Stimulated activated CD4-positive, alpha-beta T cell treated with anti-CD3 and anti-CD28 coated beads, TNF-alpha, amount 100 ng/mL, for 1 hour (primary cell): Measurements from ENCODE around the gene SNRNP27.
"Not testable (repeated sequence)": the region's sequence is repeated elsewhere in the genome, so short reads cannot be mapped to it uniquely, and the experiment has no call there.

Source experiments
- DNase-seq, 3 donors: peaks; one replicate each; pipeline ENCODE4 v3.0.0-alpha.2; 2020; ENCODE audit warnings: low read depth in 3 of 3, low spot score in 1 of 3

Gene SNRNP27, protein sequence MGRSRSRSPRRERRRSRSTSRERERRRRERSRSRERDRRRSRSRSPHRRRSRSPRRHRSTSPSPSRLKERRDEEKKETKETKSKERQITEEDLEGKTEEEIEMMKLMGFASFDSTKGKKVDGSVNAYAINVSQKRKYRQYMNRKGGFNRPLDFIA

DNA sequence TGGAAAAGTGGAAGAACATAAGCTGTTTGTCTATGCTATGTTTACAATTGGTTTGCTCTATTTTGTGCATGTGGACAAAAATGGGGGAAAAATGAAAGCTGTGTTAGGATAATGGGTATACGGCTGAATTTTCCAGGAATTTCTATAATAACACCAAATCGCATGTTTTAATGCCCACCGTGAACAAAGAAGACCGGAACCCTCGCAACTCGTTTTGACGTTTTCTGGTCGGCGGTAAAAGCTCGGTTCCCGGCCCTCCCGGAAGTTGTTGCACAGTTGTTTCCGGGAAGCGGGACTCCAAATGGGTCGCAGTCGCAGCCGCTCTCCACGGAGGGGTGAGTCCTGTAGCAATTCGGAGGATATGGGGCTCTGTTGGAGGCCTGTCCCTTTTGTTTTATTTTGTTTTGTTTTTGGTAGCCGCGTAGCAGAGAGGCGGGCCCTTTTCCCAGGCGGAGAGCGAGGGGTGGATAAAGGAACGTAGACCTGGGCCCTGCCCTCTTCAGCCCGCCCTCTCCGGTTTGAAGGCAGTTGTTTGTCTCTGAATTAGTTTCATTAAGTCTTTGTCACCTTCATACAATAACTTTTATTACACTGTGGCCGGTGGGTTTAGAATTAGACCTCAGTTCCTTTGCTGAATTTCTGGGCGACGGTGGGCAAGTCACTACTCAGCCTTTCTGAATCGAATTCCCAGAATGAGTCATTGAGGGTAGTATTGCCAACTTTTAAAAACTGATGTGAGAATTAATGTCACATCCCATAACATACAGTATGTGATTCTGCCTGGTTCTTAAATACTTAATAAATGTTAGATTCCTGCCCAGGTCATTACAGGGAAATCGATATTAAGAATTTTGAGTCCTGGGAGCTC lies at the start of gene SNRNP27:
Gene SNRNP27 (plus strand): TSS at position 273 of the 868 bp plus-strand sequence. CDS start 29 bp downstream, at position 302.
- DNase-seq, result peak; percentile 38 to 70 (median 62)

DNA sequence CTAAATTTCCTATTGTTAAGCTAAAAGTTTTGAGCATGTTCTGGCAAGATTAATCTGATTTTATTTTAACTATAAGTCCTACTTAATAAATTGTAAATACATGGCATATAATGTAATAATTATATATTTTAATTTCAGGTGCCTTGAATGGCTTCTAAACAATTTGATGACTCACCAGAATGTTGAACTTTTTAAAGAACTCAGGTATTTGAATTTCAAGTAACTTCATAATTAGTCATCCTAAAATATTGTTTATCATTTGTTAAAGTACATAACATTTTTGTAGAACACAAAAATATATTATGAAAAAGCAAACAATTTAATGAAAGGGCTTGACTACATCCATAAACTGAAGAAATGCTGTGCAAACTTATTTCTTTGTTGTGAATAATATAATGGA lies 49.8 kb upstream of the SNRNP27 start:
- DNase-seq, result no peak

DNA sequence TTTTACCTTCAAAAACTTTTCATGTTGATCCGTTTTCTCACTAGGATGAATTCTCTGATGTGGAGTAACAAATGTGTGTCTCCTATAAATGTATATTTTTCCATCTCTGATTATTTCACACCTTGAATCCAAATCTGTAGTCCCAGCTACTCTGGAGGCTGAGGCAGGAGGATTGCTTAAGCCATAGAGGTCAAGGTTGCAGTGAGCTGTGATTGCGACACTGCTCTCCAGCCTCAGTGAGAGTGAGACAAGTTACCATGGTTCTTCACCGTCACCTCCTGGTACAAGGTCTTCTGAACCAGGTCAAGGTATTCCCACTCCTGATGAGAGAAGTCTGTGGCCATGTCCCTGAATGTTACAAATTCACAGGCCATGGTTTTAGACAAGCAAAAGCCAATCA lies 49.2 kb upstream of the SNRNP27 start:
- no peak for DNase-seq

DNA sequence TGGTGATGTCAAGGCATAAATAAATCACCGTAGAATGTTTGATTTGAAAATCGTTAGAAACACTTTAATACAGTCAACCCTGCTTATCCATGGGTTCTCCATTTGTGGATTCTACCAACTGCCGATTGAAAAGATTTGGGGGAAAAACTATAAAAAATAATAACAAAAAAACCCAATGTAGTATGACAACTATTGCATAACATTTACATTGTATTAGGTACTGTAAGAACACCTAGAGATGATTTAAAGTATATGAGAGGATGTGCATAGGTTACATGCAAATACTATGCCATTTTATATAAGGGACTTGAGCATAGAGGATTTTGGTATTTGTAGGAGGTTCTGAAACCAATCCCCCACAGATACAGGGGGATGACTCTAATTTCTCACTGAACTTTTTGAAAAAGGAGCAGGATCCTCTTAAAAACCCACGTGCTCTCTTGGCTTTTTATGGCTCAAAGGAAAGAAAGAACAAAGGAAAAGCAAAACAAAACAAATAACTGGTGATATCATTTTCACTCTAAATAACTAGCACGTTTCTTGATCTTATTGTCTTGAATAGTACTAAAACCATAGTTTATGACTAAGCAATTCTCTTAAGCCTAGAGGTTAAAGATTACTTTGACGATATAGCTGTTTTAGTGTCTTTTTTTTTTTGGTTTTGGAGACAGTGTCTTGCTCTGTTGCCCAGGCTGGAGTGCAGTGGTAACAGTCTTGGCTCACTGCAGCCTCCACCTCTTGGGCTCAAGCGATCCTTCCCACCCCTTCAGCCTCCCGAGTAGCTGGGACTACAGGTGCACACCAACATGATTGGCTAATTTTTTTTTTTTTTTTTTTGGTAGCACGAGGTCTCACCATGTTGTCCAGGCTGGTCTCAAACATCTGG lies 47.3 kb upstream of the SNRNP27 start:
- no peak for DNase-seq

DNA sequence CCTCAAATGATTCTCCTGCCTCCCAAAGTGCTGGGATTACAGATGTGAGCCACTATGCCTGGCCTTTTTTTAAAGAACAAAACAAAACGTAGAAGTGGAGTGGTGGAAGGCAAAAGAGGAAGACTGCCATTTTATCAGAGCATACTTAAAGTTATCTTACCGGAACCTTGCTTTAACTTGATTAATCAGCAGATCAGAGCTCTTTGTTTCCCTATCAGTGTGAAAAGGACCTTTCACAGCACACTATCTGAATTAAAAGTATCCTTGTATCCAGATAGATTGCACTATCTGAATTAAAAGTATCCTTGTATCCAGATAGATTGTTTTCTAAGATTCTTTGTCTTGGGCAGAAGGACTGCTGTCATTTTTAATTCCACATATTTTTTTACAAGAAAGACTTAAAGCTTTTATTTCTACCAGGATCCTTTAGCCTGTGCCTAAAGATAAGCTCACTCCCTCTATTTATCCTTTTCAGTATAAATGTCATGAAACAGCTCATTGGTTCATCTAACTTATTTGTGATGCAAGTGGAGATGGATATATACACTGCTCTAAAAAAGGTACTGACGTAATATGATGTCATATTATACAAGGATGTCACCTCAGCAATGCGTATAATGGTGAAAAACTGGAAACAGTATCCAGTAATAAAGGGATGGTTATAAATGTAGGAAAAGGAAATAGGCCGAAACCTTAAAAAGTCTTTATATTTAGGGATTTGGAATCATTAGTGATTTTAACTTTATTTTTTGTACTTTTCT lies 46.5 kb upstream of the SNRNP27 start:
- no peak for DNase-seq

DNA sequence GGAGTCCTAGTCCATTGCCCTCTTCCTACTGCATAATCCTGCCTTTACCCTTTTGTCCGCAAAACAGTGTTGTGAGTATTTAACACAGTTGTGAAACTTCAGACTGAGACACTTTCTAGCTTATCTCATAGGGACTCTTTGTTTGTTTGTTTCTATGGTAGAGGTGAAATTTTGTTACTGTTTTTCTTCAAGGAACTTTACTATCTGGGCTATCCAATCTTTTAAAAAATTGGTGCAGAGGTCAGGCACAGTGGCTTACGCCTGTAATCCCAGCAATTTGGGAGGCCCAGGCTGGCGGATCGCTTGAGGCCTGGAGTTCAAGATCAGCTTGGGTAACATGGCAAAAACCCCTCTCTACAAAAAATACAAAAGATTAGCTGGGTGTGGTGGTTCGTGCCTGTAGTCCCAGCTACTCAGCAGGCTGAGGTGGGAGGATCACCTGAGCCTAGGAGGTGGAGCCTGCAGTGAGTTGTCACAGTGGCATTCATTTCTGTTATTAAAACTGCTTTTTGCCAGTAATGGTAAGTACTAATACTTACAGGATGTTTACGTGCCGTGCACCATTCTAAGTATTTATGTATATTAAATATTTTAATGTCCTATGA lies 45.5 kb upstream of the SNRNP27 start:
- no peak for DNase-seq

DNA sequence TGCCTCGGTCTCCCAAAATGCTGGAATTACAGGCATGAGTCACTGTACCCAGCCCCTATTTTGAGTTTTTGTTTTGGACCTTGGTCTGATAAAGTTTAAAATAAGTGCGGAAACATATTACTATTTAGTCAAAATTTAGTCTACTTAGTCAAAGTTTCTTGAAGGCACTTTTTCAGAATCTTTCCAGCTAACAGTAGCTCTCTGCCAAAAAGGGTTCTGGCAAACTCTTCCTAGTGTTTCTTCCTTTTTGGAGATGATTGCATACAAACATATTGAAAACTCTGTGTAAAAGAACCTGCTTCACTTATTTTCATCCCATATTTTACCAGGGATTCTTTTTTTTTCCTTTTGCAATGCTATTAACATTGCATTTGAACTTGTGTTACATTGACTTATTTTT lies 35.5 kb upstream of the SNRNP27 start:
- no peak for DNase-seq

DNA sequence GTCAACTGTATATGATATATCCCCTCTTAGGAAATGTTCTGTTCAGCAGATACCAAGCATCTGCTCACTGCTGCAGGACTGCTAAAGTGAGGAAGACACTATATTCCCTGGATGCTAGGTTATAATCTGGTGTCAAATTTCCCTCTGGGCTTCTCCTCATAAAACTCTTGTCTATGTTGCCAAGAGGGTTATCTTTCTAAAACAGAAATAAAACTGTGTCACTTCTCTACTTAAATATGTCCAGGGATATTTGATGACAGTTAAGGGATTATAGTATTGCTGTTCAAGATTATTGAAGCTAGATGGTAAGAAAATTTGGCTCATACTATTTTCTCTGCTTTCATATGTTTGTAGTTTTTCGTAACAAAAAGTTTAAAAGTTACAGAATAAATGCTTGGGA lies 30.5 kb upstream of the SNRNP27 start:
- DNase-seq, result no peak

DNA sequence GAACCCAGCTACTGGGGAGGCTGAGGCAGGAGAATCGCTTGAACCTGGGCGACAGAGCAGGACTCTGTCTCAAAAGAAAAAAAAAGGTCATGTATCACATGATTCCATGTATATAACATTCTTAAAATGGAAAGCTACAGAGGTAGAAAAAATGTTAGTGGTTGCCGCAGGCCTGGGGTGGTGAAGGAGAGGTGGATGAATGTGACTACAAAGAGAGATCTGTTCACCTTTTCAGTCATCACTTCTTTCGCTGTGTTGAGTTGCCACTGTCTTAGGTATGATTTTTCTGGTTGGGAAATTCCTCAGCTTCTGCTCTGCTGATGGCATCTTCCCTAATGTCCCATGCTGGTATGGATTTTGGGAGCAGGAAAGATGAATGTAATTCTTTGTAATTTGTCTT lies 5.3 kb upstream of the SNRNP27 start:
- no peak for DNase-seq

DNA sequence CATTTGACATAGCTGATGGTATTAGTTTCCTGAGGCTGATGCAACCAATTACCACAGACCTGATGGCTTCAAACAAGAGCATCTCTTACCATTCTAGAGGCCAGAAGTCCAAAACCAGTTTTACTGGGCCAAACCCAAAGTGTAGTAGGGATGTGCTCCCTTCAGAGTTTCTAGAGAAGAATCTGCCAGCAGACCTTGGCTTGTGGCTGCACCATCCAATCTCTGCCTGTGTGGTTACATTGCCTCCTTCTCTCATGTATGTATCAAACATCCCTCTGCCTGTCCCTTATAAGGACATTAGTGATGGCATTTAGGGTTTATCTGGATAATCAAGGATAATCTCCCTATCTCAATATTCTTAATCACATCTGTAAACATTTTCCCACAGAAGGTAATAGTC lies 4.5 kb upstream of the SNRNP27 start:
- no peak for DNase-seq

DNA sequence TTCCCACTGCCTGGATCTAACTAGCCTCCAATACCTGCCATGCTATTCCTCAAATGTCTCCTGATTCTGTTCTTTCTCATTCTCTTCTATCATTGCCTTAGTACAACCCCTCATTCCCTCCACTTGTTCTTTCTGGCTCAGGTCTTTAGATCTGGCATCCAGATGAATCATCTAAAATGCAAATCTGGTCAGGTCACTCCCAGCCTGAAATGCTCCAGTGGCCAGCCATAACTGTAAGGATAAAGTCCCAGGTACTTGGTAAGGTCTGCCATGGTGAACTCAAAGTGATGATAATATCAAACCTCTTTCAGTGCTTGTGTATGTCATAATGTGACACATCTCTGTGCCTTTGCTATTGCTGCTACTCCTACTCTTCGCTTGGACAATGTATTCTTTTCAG lies 2.9 kb upstream of the SNRNP27 start:
- DNase-seq, result no peak

DNA sequence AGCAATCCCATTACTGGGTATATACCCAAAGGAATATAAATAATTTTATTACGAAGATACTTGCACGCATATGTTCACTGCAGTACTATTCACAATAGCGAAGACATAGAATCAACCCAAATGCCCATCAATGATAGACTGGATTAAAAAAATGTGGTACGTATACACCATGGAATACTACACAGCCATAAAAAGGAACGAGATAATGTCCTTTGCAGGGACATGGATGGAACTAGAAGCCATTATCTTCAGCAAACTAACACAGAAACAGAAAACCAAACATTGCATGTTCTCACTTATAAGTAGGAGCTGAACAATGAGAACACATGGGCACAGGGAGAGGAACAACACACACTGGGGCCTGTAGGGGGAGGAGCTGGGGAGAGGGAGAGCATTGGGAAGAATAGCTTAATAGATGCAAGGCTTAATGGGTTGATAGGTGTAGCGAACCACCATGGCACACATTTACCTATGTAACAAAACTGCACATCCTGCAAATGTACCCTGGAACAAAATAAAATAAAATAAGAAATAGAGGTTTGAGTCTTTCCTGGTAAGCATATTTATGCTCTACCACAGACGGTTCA lies 825 bp upstream of the SNRNP27 start:
- not testable (repeated sequence) for DNase-seq

DNA sequence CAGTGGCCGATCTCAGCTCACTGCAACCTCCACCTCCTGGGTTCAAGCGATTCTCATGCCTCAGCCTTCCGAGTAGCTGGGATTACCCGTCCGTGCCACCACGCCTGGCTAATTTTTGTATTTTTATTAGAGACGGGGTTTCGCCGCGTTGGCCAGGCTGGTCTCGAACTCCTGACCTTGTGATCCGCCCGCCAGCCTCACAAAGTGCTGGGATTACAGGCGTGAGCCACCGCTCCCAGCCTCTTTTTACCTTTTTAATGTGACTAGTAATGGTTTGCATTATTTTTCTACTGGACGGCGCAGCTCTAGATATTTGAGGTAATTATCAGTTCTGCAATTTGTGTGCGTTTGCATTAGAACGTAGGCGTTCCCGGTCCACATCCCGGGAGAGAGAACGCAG lies 981 bp downstream of the SNRNP27 start:
- not testable (repeated sequence) for DNase-seq

DNA sequence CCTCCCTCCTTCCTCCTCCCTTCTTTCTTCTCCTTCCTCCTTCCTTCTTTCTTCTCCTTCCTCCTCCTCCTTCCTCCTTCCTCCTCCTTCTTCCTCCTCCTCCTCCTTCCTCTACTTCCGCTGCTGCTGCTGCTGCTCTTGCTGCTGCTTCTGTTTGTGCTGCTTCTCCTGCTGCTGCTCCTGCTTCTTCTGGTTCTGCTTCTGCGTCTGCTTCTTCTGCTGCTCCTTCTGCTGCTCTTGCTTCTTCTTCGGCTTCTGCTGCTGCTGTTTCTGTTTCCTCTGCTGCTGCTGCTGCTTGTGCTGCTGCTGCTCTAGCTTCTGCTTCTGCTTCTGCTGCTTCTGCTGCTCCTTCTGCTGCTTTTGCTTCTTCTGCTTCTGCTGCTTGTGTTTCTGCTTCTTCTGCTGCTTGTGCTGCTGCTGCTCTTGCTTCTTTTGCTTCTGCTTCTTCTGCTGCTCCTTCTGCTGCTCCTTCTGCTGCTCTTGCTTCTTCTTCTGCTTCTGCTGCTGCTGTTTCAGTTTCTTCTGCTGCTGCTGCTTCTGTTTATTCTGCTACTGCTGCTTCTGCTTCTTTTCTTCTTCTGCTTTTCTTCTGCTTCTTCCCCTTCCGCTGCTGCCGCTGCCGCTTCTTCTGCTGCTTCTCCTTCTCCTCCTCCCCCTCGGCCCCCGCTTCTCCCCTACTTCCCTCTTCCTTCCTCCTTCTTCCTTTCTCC lies 8.6 kb downstream of the SNRNP27 start:
- DNase-seq, result no peak

DNA sequence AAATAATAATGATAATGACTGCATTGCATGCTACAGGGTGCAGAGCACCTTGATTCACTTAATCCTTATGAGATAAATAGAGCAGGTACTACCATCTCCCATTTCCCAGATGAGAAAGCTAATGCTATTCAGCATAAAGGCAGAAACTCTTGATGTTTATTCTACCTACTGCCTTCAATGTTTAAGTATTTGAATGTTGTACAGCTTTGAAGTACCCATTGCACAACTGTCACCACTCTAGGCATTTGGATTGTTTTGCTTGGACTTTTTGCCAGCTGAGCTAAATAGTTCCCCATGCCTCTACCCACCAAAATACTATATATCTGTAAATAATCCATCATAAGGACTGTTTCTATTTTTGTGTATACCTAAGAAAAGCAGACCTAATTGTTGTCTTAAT lies 13.5 kb downstream of the SNRNP27 start:
- no peak for DNase-seq

DNA sequence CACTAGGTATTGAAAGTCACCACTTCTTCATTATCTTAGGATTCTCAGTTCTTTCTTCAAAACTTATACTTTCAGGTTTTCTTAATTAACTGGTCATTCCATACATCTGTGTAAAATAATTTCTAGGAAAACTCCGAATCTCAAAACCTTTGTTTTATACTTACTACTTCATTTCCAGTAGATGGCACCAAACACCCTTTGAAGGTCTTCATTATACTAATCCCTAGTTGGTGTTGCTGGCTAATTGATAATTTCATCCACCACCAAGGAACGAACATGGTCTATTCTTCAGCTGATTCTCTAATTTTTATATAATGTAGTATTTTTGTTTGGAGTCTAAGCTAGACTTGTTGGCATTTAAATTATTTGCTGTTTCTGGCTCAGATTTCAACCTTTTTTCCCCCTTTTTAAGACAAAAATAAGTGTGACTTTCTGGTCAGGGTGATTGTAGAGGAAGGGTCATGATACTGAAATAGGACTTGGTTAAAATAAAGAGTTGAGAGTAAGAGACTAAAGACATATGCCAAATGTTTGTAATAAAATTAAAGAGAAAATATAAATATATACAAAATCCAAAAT lies 18.3 kb downstream of the SNRNP27 start:
- no peak for DNase-seq

DNA sequence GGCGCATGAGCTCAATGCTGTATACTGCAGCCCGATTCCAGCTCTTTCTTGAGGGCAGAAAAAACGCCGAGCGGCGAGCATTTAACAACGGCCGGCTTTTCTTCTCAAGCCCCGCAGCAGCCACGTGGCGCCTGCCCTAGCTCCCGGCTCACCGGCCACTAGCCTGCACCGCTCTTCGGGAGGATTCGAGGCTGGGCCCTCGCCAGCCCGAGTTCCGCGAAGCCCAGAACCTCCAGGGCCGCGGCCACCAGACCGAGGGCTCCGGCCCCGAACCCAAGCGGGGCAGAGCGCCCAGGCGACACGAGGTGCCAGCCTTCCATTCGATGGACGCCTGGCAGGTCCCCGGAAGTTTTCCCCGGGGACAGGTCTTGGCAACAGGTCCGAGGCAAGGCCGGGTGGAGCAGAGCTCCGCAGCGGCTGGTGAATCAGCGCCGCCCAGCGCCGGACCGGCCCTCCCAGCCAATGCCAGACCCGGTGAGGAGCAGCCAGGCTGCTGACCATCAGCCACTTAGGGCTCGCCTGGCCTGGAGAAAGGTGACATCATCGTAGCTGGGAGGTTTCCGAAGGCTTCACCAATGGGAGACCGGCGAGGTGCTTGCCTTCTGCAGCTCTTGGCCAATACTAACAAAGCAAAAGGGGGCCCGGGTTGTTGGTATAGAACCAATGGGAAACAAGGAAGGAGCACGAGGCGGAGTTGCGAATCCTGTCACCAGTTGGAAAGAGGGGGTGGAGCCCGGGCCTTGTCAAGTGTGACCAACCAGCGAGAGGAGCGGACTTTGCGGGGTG lies 20.6 kb downstream of the SNRNP27 start:
- DNase-seq, result peak; percentile 29 to 100 (median 99)
